ENCODE data around the gene EYA4.

DNA sequence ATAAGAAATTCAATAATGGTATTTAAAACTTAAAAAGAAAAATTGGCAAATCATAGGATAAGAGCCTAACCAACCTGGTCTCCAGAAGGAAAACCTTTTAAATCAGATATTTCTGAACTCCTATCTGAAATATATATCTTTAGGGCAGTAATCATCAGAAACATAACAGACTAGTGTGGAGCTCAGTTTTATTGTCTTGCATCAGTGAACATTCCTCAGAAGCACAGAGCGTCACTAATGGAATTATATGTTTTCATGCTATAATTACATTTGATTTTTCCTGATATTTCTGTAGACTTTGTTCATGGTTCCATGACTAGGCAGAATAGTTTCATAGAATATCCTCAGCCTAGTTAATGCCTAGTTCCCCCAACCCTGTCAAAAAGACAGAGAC is 262.2 kb downstream of the EYA4 start:
- TF ChIP-seq, protein P1, sequence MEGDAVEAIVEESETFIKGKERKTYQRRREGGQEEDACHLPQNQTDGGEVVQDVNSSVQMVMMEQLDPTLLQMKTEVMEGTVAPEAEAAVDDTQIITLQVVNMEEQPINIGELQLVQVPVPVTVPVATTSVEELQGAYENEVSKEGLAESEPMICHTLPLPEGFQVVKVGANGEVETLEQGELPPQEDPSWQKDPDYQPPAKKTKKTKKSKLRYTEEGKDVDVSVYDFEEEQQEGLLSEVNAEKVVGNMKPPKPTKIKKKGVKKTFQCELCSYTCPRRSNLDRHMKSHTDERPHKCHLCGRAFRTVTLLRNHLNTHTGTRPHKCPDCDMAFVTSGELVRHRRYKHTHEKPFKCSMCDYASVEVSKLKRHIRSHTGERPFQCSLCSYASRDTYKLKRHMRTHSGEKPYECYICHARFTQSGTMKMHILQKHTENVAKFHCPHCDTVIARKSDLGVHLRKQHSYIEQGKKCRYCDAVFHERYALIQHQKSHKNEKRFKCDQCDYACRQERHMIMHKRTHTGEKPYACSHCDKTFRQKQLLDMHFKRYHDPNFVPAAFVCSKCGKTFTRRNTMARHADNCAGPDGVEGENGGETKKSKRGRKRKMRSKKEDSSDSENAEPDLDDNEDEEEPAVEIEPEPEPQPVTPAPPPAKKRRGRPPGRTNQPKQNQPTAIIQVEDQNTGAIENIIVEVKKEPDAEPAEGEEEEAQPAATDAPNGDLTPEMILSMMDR (IDR thresholded peaks at IDR 0.05) = no peak
- TF ChIP-seq ZFX (IDR thresholded peaks at IDR 0.05; ENCODE audit: borderline replicate concordance) = no peak

Data from 22Rv1 (cell line).